ENCODE data around the gene LCMT2. TPM values are rescaled to one million over a fixed set of nuclear protein-coding genes. Genes with fewer than 3 reads are reported as not detected.

Gene LCMT2
- total RNA-seq, 4 donors from 2014 or later = 2.8 to 5.5 (median 3.2) TPM

DNA sequence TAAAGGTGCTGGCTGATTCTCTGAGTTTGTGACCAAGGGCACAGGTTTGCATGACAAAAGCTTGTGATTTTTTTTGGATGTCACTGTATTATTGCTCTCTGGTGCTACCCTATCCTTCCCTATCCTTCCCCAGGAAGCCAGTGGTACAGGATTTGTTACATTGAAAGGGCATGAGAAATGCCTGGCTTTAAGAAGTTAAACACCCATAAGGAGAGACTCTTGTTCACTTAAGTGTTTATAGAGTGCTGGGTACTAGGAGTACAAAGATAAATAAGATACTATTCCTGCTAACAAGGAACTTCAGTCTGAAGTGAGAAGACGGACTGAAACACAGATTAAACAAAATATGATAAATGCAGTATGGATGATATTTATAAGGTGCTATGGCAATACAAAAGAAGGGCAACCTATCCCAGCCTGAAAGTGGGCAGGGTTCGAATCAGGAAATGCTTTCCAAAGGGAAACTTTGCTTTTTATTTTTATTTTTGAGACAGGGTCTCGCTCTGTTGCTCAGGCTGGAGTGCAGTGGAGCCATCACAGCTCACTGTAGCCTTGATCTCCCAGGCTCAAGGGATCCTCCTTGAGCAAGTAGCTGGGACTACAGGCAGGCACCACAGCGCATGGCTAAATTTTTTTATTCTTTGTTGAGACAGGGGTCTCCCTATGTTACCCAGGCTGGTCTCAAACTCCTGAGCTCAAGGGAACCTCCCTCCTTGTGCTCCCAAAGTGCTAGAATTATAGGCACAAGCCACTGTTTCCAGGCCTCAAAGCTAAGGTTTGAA lies 11.2 kb downstream of the LCMT2 start:
- TF ChIP-seq, protein P1, sequence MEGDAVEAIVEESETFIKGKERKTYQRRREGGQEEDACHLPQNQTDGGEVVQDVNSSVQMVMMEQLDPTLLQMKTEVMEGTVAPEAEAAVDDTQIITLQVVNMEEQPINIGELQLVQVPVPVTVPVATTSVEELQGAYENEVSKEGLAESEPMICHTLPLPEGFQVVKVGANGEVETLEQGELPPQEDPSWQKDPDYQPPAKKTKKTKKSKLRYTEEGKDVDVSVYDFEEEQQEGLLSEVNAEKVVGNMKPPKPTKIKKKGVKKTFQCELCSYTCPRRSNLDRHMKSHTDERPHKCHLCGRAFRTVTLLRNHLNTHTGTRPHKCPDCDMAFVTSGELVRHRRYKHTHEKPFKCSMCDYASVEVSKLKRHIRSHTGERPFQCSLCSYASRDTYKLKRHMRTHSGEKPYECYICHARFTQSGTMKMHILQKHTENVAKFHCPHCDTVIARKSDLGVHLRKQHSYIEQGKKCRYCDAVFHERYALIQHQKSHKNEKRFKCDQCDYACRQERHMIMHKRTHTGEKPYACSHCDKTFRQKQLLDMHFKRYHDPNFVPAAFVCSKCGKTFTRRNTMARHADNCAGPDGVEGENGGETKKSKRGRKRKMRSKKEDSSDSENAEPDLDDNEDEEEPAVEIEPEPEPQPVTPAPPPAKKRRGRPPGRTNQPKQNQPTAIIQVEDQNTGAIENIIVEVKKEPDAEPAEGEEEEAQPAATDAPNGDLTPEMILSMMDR (IDR thresholded peaks at IDR 0.05; ENCODE audit: low read depth) = no peak

DNA sequence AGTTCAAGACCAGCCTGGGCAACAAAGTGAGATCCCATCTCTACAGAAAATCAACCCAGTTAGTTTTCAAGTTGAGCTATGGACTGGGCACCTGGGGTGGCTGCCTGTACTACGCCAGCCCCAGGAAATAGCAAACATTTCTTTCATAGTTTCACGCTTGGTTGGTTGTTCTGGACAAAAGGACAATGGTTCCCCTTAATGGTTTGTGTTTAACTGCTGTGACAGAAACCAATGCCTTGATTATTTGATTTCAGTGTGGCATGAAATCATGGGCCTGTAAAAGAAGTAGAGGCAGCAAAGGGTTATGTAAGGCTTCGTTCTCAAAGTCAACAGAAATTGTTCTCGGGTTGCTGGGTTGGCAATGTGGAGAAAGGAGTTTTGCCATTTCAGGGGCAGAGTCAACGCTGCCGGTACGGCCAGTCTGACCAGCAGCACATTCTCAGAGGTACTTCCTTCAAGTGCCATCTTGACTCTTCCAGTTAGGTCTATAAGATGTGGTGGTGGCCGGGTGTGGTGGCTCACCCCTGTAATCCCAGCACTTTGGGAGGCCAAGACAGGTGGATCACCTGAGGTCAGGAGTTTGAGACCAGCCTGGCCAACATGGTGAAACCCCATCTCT lies 12.7 kb downstream of the LCMT2 start:
- TF ChIP-seq, protein P1 (IDR thresholded peaks at IDR 0.05; ENCODE audit: low read depth) = no peak

DNA sequence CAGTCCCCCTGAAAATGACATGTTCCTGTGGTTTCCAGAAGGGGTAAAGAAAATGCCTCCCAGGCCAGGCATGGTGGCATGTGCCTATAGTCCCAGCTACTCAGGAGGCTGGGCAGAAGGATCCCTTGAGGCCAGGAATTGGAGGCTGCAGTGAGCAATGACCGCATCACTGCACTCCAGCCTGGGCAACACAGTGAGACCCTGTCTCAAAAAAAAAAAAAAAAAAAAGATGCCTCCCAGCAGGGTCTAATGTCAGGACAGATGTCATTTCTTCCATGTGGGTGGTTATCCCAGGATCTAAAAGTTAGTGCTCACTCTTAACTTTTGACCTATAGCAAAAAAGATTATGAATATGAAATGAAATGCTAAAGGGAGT lies 13.4 kb downstream of the LCMT2 start:
- TF ChIP-seq, protein P1 (IDR thresholded peaks at IDR 0.05; ENCODE audit: low read depth) = no peak

DNA sequence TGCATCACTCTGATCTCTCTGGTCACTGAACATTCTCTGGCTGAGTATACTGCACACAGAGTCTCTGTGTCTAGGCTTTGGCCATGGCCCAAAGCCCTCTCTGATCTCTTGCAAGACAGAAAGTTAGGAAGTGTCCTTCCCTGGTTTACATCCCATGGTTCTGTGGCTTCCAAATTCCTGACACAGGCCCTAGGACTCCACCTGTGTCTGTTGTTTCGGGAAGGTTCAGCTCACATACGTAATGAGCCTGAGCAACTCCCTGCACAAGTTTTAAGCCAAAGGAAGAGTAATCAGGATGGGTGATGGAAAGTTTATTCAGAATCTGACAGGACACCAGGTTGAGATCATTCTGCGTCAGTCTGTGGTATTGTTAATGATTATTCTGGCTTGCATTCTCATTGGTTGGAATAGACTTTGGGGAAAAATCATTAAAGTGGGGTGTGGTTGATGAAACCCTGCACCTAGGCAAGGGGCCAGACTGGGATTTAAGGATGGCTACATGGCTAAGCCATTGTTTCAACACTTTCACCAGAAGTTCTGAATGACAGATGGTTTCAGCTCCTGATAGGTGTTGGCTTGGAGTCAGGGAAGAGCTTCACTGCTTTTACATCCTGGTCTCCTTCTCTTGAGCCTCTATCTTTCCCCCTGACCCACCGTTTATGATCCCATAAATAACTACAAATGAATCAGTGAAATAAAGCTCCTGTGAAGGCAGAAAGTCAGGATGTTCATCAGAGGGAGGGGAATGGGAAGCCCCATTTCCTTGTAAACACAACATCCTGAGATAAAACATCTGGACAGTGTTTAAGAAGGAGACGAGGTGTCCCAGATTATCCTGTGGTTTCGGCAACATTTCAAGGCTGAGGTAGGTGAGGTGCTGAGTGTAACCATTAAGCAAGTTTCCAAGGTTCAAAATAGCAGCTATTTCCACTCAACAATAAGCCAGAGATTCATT lies 14.1 kb downstream of the LCMT2 start:
- TF ChIP-seq, protein P1 (IDR thresholded peaks at IDR 0.05; ENCODE audit: low read depth) = no peak

DNA sequence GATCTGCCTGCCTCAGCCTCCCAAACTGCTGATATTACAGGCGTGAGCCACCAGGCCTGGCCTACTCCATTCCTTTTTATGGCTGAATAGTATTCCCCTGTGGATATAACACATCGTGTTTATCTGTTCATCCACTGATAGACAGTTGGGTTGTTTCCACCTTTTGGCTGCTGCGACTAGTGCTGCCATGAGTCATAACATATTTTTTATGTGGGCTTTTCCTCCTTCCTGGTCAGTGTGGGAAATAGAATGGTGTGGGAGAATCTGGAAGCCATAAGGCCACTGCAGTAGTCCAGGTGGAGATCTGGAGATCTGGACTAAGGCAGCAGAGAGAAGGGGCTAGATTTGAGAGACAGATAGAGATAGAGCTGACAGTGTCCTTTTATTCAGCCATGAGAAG lies 16.2 kb downstream of the LCMT2 start:
- TF ChIP-seq, protein P1 (IDR thresholded peaks at IDR 0.05; ENCODE audit: low read depth) = no peak

DNA sequence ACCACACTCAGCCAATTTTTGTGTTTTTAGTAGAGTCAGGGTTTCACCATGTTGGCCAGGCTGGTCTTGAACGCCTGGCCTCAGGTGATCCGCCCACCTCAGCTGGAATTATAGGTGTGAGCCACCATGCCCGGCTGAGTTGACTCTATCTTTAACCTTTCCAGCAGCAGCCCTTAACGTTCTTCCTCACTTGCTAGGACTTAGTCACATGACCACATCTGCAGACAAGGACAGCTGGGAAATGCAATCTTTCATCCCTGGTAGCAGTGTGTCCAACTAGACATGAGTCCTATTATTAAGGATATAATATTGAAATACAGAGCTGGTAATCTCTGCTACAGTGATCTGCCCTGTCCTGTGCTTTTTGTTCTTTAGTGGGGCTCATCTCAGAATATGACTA lies 18.0 kb downstream of the LCMT2 start:
- TF ChIP-seq, protein P1 (IDR thresholded peaks at IDR 0.05; ENCODE audit: low read depth) = no peak
